ENCODE measurements around the gene LARP1. TPM values are rescaled to one million over a fixed set of nuclear protein-coding genes. Genes with fewer than 3 reads are reported as not detected.

LARP1 gene
- total and polyA plus RNA-seq, 10 of the 15 experiments (the other 5 are each of a cell fraction or from before 2014, with no cell fraction given), result 22.6 to 227 (median 60.8) TPM

- TF ChIP-seq ZSCAN29 (IDR thresholded peaks at IDR 0.05) (peak; percentile 71; the same call in 1 of the 2 replicates), IRF5 (IDR thresholded peaks at IDR 0.05; ENCODE audit: borderline replicate concordance) (no peak), BACH1 (IDR thresholded peaks at IDR 0.05; ENCODE audit: borderline replicate concordance) (no peak)
- RAD21 ChIA-PET (ENCODE audit: unreplicated experiment), result no interaction called here
- no TSS peak for BruUV-seq (replicated peaks)
- SMC1A ChIA-PET (ENCODE audit: uncharacterized antibody, unreplicated experiment), result no interaction called here
- 2% methylated on average over 3 of the region's 3 CpGs for WGBS (ENCODE audit: insufficient coverage, insufficient replicate concordance, low lambda C conversion rate, missing lambda C conversion rate)
- no peak overlapping the region for H3K9ac ChIP-seq (ENCODE audit: control insufficient read depth, insufficient read depth, low read length)
- in situ Hi-C loops (cut with MboI) (no loop called here), intact Hi-C loops (cut with micrococcal nuclease; ENCODE audit: unreplicated experiment) (no loop called here)
- H3K36me3 ChIP-seq (ENCODE audit: control insufficient read depth in 2 of 2, insufficient read depth in 2 of 2, low read length in 1 of 2), result peaks cover 29 to 36% of the 10 kb centered on the region in 2 experiments
- DNase-seq (ENCODE audit: low read depth, low spot score) (no peak), ATAC-seq (peak; percentile 36; the same call in 2 of the 3 replicates), FAIRE-seq (peak; percentile 7)
- 0 out of 2 replicates have a peak, but pooled peaks cover 5% of the 10 kb centered on the region for H4K20me1 ChIP-seq (ENCODE audit: control insufficient read depth, insufficient read depth)
- no peak overlapping the region for H3K27ac ChIP-seq (ENCODE audit: control insufficient read depth, insufficient read depth)
- H3K9me3 ChIP-seq (replicated peaks; ENCODE audit: control insufficient read depth, insufficient read depth, low read length), result no peaks in the 10 kb centered on the region
- peaks cover 4% of the 10 kb centered on the region; the same call in 1 of the 2 replicates for H3K4me1 ChIP-seq (ENCODE audit: control insufficient read depth, insufficient read depth, low read length)
- H3K79me2 ChIP-seq (ENCODE audit: control insufficient read depth, insufficient read depth, low read length), result peaks cover 33% of the 10 kb centered on the region
- H3K27me3 ChIP-seq (replicated peaks in 1 of 2; ENCODE audit: control insufficient read depth in 2 of 2, insufficient read depth in 2 of 2, low read length in 1 of 2), result no peaks in the 10 kb centered on the region
- H3K4me2 ChIP-seq (ENCODE audit: control insufficient read depth, insufficient read depth), result no peak overlapping the region
- POLR2A ChIA-PET, result no interaction called here
- no peak overlapping the region for H2AFZ ChIP-seq (ENCODE audit: control insufficient read depth, low read depth, low read length)
- no peak overlapping the region for H3K4me3 ChIP-seq
- CTCF ChIA-PET, result no interaction called here
Observed at GRCh38 chr5:154791535-154791934, 36.4 kb downstream of the LARP1 start.

- SMC1A ChIA-PET (ENCODE audit: uncharacterized antibody, unreplicated experiment), result no interaction called here
- Histone ChIP-seq H3K79me2 (ENCODE audit: control insufficient read depth, insufficient read depth, low read length) (peaks cover 9% of the 10 kb centered on the region), H3K27me3 (replicated peaks in 1 of 2; ENCODE audit: control insufficient read depth in 2 of 2, insufficient read depth in 2 of 2, low read length in 1 of 2) (no peaks in the 10 kb centered on the region), H3K9me3 (replicated peaks; ENCODE audit: control insufficient read depth, insufficient read depth, low read length) (no peaks in the 10 kb centered on the region), H3K4me3 (no peak overlapping the region), H3K36me3 (ENCODE audit: control insufficient read depth in 2 of 2, insufficient read depth in 2 of 2, low read length in 1 of 2) (peaks cover 34 to 36% of the 10 kb centered on the region in 2 experiments), H3K4me2 (ENCODE audit: control insufficient read depth, insufficient read depth) (no peak overlapping the region), H3K4me1 (ENCODE audit: control insufficient read depth, insufficient read depth, low read length) (no peaks in the 10 kb centered on the region), H2AFZ (ENCODE audit: control insufficient read depth, low read depth, low read length) (no peak overlapping the region), H3K27ac (ENCODE audit: control insufficient read depth, insufficient read depth) (no peak overlapping the region), H4K20me1 (ENCODE audit: control insufficient read depth, insufficient read depth) (no peaks in the 10 kb centered on the region), H3K9ac (ENCODE audit: control insufficient read depth, insufficient read depth, low read length) (no peak overlapping the region)
- CTCF ChIA-PET, result no interaction called here
- POLR2A ChIA-PET, result no interaction called here
- in situ Hi-C loops (cut with MboI) (no loop called here), intact Hi-C loops (cut with micrococcal nuclease; ENCODE audit: unreplicated experiment) (no loop called here)
- 99% methylated on average over 12 of the region's 32 CpGs for WGBS (ENCODE audit: insufficient coverage, insufficient replicate concordance, low lambda C conversion rate, missing lambda C conversion rate)
- BruUV-seq (replicated peaks), result no TSS peak
- ATAC-seq, result no peak
- no peak for DNase-seq (ENCODE audit: low read depth, low spot score)
- no peak for FAIRE-seq
- RAD21 ChIA-PET (ENCODE audit: unreplicated experiment), result no interaction called here
- no peak for TF ChIP-seq RB1 (IDR thresholded peaks at IDR 0.05; ENCODE audit: borderline replicate concordance)
- TF ChIP-seq SUZ12 (IDR thresholded peaks at IDR 0.05; ENCODE audit: unreplicated experiment), result no peak
- TF ChIP-seq GATAD2B (conservative IDR thresholded peaks at IDR 0.05; ENCODE audit: low read depth), result no peak
- no peak for TF ChIP-seq ATF3 (IDR thresholded peaks at IDR 0.05; ENCODE audit: borderline replicate concordance, extremely low read depth, low read depth, low read length)
- no peak for TF ChIP-seq EGR1 (IDR thresholded peaks at IDR 0.05; ENCODE audit: borderline replicate concordance in 1 of 2, low read depth in 2 of 2, low read length in 2 of 2)
- TF ChIP-seq IRF5 (IDR thresholded peaks at IDR 0.05; ENCODE audit: borderline replicate concordance), result no peak
- no peak for TF ChIP-seq CBX3 (IDR thresholded peaks at IDR 0.05; ENCODE audit: borderline replicate concordance, low read depth)
- no peak for TF ChIP-seq ZNF622 (IDR thresholded peaks at IDR 0.05)
- TF ChIP-seq TCF3 (IDR thresholded peaks at IDR 0.05; ENCODE audit: borderline replicate concordance, insufficient read depth, low read depth, low read length), result no peak
- no peak for TF ChIP-seq MEF2B (IDR thresholded peaks at IDR 0.05; ENCODE audit: partially characterized antibody, poor library complexity, severe bottlenecking)
Observed at GRCh38 chr5:154793599-154794524, 38.7 kb downstream of the LARP1 start.

Measured in GM12878 (cell line).